Measurements from ENCODE around the gene UBASH3B.

Gene UBASH3B

DNA sequence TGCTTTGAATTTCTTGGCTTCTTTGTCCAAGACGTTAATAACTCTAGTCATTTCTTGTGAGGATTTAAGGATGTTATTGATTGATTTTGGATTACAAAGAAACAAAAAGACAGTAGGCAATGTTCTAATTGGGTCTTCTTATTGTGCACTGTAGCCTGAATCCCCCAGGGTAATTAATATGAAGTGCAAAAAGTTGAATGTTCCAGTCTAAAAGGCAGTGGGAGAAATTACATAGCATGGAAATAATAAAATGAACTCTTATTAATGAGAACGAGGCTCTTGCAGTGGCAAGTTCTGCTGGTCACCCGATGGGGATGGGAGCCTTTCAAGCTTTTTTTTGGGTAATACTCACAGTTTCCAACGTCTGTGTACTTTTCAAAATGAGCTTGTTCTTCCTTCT is 45.6 kb downstream of the UBASH3B start:
- DNase-seq (ENCODE audit: low read depth, low spot score), result no peak
- Histone ChIP-seq H3K9me3 (ENCODE audit: low read depth, low read length) (no peaks in the 10 kb centered on the region), H3K4me3 (no peak overlapping the region), H3K36me3 (ENCODE audit: insufficient read depth, low read length) (no peaks in the 10 kb centered on the region), H3K9ac (ENCODE audit: insufficient read length) (no peak overlapping the region), H3K27ac (no peak overlapping the region)
- TF ChIP-seq FOXP2 (optimal IDR thresholded peaks at IDR 0.05; ENCODE audit: control extremely low read depth, extremely low read length, insufficient read depth) (no peak), EZH2 (IDR thresholded peaks at IDR 0.05) (no peak), POLR2AphosphoS5 (IDR thresholded peaks at IDR 0.05; ENCODE audit: borderline replicate concordance, low read depth, low read length) (no peak)

GRCh38 chr11:122703541-122704272 is 48.2 kb downstream of the UBASH3B start:
- H3K9ac ChIP-seq (ENCODE audit: insufficient read length), result no peak overlapping the region
- H3K36me3 ChIP-seq (ENCODE audit: insufficient read depth, low read length), result no peaks in the 10 kb centered on the region
- TF ChIP-seq FOXP2 (optimal IDR thresholded peaks at IDR 0.05; ENCODE audit: control extremely low read depth, extremely low read length, insufficient read depth) (no peak), EZH2 (IDR thresholded peaks at IDR 0.05) (no peak), POLR2AphosphoS5 (IDR thresholded peaks at IDR 0.05; ENCODE audit: borderline replicate concordance, low read depth, low read length) (no peak)
- DNase-seq (ENCODE audit: low read depth, low spot score), result no peak
- H3K27ac ChIP-seq, result no peak overlapping the region
- H3K4me3 ChIP-seq, result no peak overlapping the region
- no peaks in the 10 kb centered on the region for H3K9me3 ChIP-seq (ENCODE audit: low read depth, low read length)

- no peaks in the 10 kb centered on the region for H3K36me3 ChIP-seq (ENCODE audit: insufficient read depth, low read length)
- H3K27ac ChIP-seq, result no peak overlapping the region
- DNase-seq (ENCODE audit: low read depth, low spot score), result no peak
- no peak overlapping the region for H3K4me3 ChIP-seq
- no peak overlapping the region for H3K9ac ChIP-seq (ENCODE audit: insufficient read length)
- no peaks in the 10 kb centered on the region for H3K9me3 ChIP-seq (ENCODE audit: low read depth, low read length)
- TF ChIP-seq FOXP2 (optimal IDR thresholded peaks at IDR 0.05; ENCODE audit: control extremely low read depth, extremely low read length, insufficient read depth) (no peak), EZH2 (IDR thresholded peaks at IDR 0.05) (no peak)
Observed at GRCh38 chr11:122705396-122705795, 49.9 kb downstream of the UBASH3B start.

DNA sequence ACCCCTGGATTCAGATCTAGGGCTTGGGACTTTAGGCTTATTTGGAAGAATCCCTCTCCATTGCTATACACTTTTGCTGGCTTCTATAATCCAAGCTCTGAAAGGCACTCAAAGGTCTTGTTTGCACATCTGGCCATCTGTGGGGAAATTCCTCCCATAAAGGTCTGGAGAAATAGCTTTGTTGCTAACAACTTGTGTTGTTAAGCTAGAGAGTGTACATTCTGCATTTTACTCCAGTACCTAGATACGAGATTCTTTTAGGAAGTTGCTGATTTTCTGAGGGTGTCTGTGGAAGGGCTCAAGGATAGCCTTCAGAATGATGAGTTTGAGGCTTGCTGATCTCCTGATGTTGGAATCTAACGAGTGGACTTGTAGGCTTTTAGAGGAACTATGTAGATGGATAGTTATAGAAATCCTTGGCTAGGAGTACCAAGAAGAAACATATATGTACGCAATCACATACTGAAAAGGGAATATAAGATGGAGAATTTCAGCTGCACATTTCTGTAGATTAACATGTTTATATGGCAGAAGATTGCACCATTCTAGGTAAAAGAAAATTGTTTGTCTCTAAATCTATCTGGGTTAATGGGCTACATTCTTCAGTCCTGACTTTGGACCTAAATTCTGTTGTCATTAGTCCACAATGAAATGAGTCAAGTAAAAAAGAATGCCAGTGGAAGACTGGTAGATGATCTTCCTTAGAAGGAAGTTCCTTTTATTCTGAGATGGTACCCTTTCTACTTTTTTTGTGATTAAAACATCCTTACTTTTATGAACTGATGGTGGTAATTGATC is 51.0 kb downstream of the UBASH3B start:
- TF ChIP-seq POLR2AphosphoS5 (IDR thresholded peaks at IDR 0.05; ENCODE audit: borderline replicate concordance, low read depth, low read length) (no peak), EZH2 (IDR thresholded peaks at IDR 0.05) (no peak), FOXP2 (optimal IDR thresholded peaks at IDR 0.05; ENCODE audit: control extremely low read depth, extremely low read length, insufficient read depth) (no peak)
- no peaks in the 10 kb centered on the region for H3K36me3 ChIP-seq (ENCODE audit: insufficient read depth, low read length)
- H3K9me3 ChIP-seq (ENCODE audit: low read depth, low read length), result no peaks in the 10 kb centered on the region
- no peak overlapping the region for H3K27ac ChIP-seq
- H3K9ac ChIP-seq (ENCODE audit: insufficient read length), result no peak overlapping the region
- no peak overlapping the region for H3K4me3 ChIP-seq
- DNase-seq (ENCODE audit: low read depth, low spot score), result no peak

DNA sequence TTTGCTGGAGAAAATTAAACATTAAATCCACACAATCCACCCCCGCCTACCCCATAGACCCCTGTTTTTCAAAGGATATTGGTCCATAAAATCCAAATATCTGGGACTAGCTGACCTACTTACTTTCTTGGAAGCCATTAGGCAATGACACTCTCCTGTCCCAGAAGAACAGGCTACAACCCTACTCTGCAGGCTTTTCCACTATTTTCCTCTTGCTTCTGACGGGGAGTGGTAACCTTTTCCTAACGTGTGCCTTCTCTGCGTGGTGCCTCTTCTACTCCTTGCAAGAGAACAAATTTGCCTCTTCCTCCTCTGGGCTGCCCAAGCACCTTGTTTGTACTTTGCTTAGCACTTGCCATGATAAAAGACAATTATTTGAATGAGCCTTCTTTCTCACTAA is 51.6 kb downstream of the UBASH3B start:
- Histone ChIP-seq H3K4me3 (no peak overlapping the region), H3K9ac (ENCODE audit: insufficient read length) (no peak overlapping the region), H3K27ac (no peak overlapping the region), H3K9me3 (ENCODE audit: low read depth, low read length) (no peaks in the 10 kb centered on the region), H3K36me3 (ENCODE audit: insufficient read depth, low read length) (no peaks in the 10 kb centered on the region)
- no peak for DNase-seq (ENCODE audit: low read depth, low spot score)
- TF ChIP-seq FOXP2 (optimal IDR thresholded peaks at IDR 0.05; ENCODE audit: control extremely low read depth, extremely low read length, insufficient read depth) (no peak), EZH2 (IDR thresholded peaks at IDR 0.05) (no peak), POLR2AphosphoS5 (IDR thresholded peaks at IDR 0.05; ENCODE audit: borderline replicate concordance, low read depth, low read length) (no peak)

DNA sequence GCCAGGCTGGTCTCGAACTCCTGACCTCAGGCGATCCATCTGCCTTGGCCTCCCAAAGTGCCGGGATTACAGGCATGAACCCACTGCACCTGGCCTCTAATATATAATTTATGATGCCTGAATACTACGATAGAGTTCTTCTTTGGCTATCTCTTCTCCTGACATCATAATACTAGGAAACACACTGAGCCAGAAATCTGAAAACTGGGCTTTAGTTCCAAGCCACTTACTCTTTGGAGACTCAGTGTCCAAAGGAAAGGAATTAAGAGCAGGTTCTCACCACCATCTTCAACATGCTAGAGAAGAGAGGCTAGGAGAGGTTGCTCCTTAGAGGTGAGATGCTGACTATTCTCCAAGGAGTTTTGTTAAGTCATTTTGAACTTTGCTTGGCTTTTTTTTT is 52.4 kb downstream of the UBASH3B start:
- Histone ChIP-seq H3K27ac (no peak overlapping the region), H3K36me3 (ENCODE audit: insufficient read depth, low read length) (no peaks in the 10 kb centered on the region), H3K9me3 (ENCODE audit: low read depth, low read length) (no peaks in the 10 kb centered on the region), H3K4me3 (no peak overlapping the region), H3K9ac (ENCODE audit: insufficient read length) (no peak overlapping the region)
- DNase-seq (ENCODE audit: low read depth, low spot score), result no peak
- TF ChIP-seq EZH2 (IDR thresholded peaks at IDR 0.05) (no peak), FOXP2 (optimal IDR thresholded peaks at IDR 0.05; ENCODE audit: control extremely low read depth, extremely low read length, insufficient read depth) (no peak), POLR2AphosphoS5 (IDR thresholded peaks at IDR 0.05; ENCODE audit: borderline replicate concordance, low read depth, low read length) (no peak)

GRCh38 chr11:122709039-122709760 is 53.7 kb downstream of the UBASH3B start:
- TF ChIP-seq POLR2AphosphoS5 (IDR thresholded peaks at IDR 0.05; ENCODE audit: borderline replicate concordance, low read depth, low read length) (no peak), FOXP2 (optimal IDR thresholded peaks at IDR 0.05; ENCODE audit: control extremely low read depth, extremely low read length, insufficient read depth) (no peak)
- Histone ChIP-seq H3K36me3 (ENCODE audit: insufficient read depth, low read length) (no peaks in the 10 kb centered on the region), H3K9me3 (ENCODE audit: low read depth, low read length) (no peaks in the 10 kb centered on the region), H3K27ac (no peak overlapping the region), H3K9ac (ENCODE audit: insufficient read length) (no peak overlapping the region), H3K4me3 (no peak overlapping the region)
- no peak for DNase-seq (ENCODE audit: low read depth, low spot score)

- DNase-seq (ENCODE audit: low read depth, low spot score), result no peak
- no peaks in the 10 kb centered on the region for H3K36me3 ChIP-seq (ENCODE audit: insufficient read depth, low read length)
- no peak overlapping the region for H3K27ac ChIP-seq
- TF ChIP-seq EZH2 (IDR thresholded peaks at IDR 0.05) (no peak), FOXP2 (optimal IDR thresholded peaks at IDR 0.05; ENCODE audit: control extremely low read depth, extremely low read length, insufficient read depth) (no peak), POLR2AphosphoS5 (IDR thresholded peaks at IDR 0.05; ENCODE audit: borderline replicate concordance, low read depth, low read length) (no peak)
- H3K4me3 ChIP-seq, result no peak overlapping the region
- no peaks in the 10 kb centered on the region for H3K9me3 ChIP-seq (ENCODE audit: low read depth, low read length)
- H3K9ac ChIP-seq (ENCODE audit: insufficient read length), result no peak overlapping the region
Observed at GRCh38 chr11:122711362-122711761, 55.8 kb downstream of the UBASH3B start.
